ENCODE measurements around the gene MCM10. TPM values are rescaled to one million over a fixed set of nuclear protein-coding genes. Genes with fewer than 3 reads are reported as not detected.
"Not testable (repeated sequence)": the region's sequence is repeated elsewhere in the genome, so short reads cannot be mapped to it uniquely, and the experiment has no call there.

Gene MCM10
- total and polyA plus RNA-seq, 9 donors = 0.20 to 1.7 (median 0.53) TPM; not detected in 2

GRCh38 chr10:13239923-13240322 is 78.6 kb downstream of the MCM10 start:
- H3K4me1 ChIP-seq (ENCODE audit: insufficient read depth) = no peaks in the 10 kb centered on the region
- no peaks in the 10 kb centered on the region for H3K36me3 ChIP-seq
- no peak overlapping the region for H3K27ac ChIP-seq
- H3K27me3 ChIP-seq = no peaks in the 10 kb centered on the region
- DNase-seq = no peak
- TF ChIP-seq POLR2A (IDR thresholded peaks at IDR 0.05) (no peak), EP300 (IDR thresholded peaks at IDR 0.05) (no peak), CTCF (IDR thresholded peaks at IDR 0.05) (no peak)
- intact Hi-C loops (cut with DNase I) = no loop called here
- 78 to 83% (median 81%) methylated on average over 7 of the region's 7 CpGs for WGBS, 3 donors
- H3K4me3 ChIP-seq = no peak overlapping the region
- no peaks in the 10 kb centered on the region for H3K9me3 ChIP-seq

- H3K9me3 ChIP-seq = no peaks in the 10 kb centered on the region
- H3K36me3 ChIP-seq = no peaks in the 10 kb centered on the region
- DNase-seq = no peak
- TF ChIP-seq CTCF (IDR thresholded peaks at IDR 0.05) (no peak), POLR2A (IDR thresholded peaks at IDR 0.05) (no peak), EP300 (IDR thresholded peaks at IDR 0.05) (no peak)
- H3K4me1 ChIP-seq (ENCODE audit: insufficient read depth) = no peaks in the 10 kb centered on the region
- intact Hi-C loops (cut with DNase I) = no loop called here
- H3K4me3 ChIP-seq = no peak overlapping the region
- no peak overlapping the region for H3K27ac ChIP-seq
- WGBS, 3 donors = 85 to 91% (median 89%) methylated on average over 3 of the region's 3 CpGs
- H3K27me3 ChIP-seq = no peaks in the 10 kb centered on the region
Measured at GRCh38 chr10:13241613-13242012, 80.3 kb downstream of the MCM10 start.

GRCh38 chr10:13242260-13242659 is 80.9 kb downstream of the MCM10 start:
- intact Hi-C loops (cut with DNase I); H3K27me3 ChIP-seq; H3K4me1 ChIP-seq (ENCODE audit: insufficient read depth); H3K9me3 ChIP-seq; H3K4me3 ChIP-seq; DNase-seq; H3K36me3 ChIP-seq; H3K27ac ChIP-seq: not testable (repeated sequence)
- WGBS, 3 donors = 92 to 94% (median 93%) methylated on average over 5 of the region's 5 CpGs

GRCh38 chr10:13247246-13247645 is 85.9 kb downstream of the MCM10 start:
- no peaks in the 10 kb centered on the region for H3K27me3 ChIP-seq
- intact Hi-C loops (cut with DNase I) = no loop called here
- 74 to 80% (median 76%) methylated on average over 9 of the region's 9 CpGs for WGBS, 3 donors
- H3K4me3 ChIP-seq = no peak overlapping the region
- no peaks in the 10 kb centered on the region for H3K9me3 ChIP-seq
- TF ChIP-seq POLR2A (IDR thresholded peaks at IDR 0.05) (no peak), EP300 (IDR thresholded peaks at IDR 0.05) (no peak)
- no peaks in the 10 kb centered on the region for H3K4me1 ChIP-seq (ENCODE audit: insufficient read depth)
- H3K27ac ChIP-seq = no peak overlapping the region
- no peaks in the 10 kb centered on the region for H3K36me3 ChIP-seq
- DNase-seq = no peak

GRCh38 chr10:13247784-13248183 is 86.4 kb downstream of the MCM10 start:
- intact Hi-C loops (cut with DNase I) = no loop called here
- TF ChIP-seq CTCF (IDR thresholded peaks at IDR 0.05) (no peak), EP300 (IDR thresholded peaks at IDR 0.05) (no peak), POLR2A (IDR thresholded peaks at IDR 0.05) (no peak)
- DNase-seq = no peak
- Histone ChIP-seq H3K27ac (no peak overlapping the region), H3K4me1 (ENCODE audit: insufficient read depth) (no peaks in the 10 kb centered on the region), H3K4me3 (no peak overlapping the region), H3K9me3 (no peaks in the 10 kb centered on the region), H3K36me3 (no peaks in the 10 kb centered on the region), H3K27me3 (no peaks in the 10 kb centered on the region)
- 90 to 95% (median 91%) methylated on average over 4 of the region's 4 CpGs for WGBS, 3 donors

GRCh38 chr10:13253726-13254125 is 92.4 kb downstream of the MCM10 start:
- Histone ChIP-seq H3K27ac (no peak overlapping the region), H3K4me3 (no peak overlapping the region), H3K9me3 (no peaks in the 10 kb centered on the region), H3K27me3 (no peaks in the 10 kb centered on the region), H3K36me3 (no peaks in the 10 kb centered on the region), H3K4me1 (ENCODE audit: insufficient read depth) (no peaks in the 10 kb centered on the region)
- TF ChIP-seq POLR2A (IDR thresholded peaks at IDR 0.05) = no peak
- no peak for DNase-seq
- intact Hi-C loops (cut with DNase I) = no loop called here
- 88 to 92% (median 88%) methylated on average over 4 of the region's 4 CpGs for WGBS, 3 donors
